ENCODE data around the gene RYR2.

RYR2 gene

GRCh38 chr1:237692255-237692654 is 650.3 kb downstream of the RYR2 start:
- DNase-seq = no peak

DNA sequence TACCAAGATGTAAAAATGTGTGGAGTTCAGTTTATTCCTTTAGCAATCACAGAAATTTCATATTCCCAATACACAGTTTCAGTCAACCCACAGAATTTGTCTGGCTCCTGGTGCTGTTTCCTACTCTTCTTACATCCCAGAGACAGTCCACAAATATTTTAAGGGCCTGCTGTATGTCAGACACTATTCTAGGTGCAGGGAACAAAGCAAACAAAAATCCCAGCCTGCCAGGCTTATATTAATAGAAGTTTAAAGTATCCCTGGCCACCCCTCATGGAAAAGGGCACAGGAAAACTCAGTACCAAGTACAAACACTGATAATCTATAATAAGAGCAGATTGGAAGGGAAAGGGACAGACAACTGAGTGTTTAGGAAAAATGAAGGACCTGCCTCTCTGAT is 653.9 kb downstream of the RYR2 start:
- DNase-seq = no peak

DNA sequence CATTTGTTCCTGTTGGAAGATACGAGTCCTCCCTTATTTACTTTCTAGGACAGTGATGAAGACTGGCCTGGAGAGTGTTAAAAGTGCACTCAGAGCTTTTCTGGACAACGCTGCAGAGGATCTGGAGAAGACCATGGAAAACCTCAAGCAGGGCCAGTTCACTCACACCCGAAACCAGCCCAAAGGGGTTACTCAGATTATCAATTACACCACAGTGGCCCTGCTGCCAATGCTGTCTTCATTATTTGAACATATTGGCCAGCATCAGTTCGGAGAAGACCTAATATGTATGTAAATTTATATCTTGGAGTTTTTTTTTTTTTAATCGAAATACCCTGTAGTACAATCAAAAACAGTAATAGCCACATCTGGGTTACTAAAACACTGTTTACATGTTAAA is 658.2 kb downstream of the RYR2 start:
- no peak for DNase-seq

GRCh38 chr1:237701534-237701933 is 659.5 kb downstream of the RYR2 start:
- no peak for DNase-seq

- DNase-seq = no peak
Measured at GRCh38 chr1:237702161-237702560, 660.2 kb downstream of the RYR2 start.

GRCh38 chr1:237705462-237705861 is 663.5 kb downstream of the RYR2 start:
- no peak for DNase-seq

GRCh38 chr1:237709355-237709754 is 667.4 kb downstream of the RYR2 start:
- no peak for DNase-seq

DNA sequence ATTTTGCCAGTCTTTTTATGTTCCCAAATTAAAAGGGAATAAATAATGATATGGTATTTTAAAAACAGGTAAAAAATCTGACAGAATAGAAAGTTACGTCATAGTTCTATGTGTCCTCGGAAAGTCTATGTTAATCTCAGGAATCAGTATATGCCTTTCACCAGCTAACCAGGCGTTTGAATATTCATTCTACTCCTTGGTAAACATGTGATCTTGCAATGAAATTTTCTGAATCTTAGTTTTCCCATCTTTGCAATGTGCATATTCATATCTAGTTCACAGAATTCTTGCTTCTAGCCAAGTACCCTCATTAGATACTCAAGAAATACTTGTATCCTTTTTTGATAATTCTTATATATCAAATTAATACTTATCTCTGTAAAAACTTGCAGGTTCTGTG is 669.3 kb downstream of the RYR2 start:
- DNase-seq = no peak

DNA sequence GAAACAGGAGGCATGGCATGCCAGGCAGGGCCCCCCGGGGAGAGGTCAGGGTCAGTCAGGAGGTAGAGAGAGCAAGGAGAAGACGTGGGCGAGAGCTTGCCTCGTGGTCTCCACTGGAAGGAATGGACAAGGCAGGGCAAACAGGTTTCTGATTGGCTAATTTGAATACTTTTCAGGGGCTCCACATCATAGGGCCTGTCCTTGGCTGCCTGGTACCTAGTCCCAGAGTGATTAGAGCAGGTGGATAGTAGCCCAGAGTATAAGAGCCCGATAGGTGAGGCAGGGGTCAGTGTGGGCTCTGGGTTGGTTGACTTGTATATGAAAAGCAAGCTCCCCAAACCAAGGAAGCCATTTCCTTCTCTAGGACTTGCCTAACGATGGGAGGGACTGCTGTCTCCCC is 670.1 kb downstream of the RYR2 start:
- no peak for DNase-seq

GRCh38 chr1:237712586-237713157 is 670.7 kb downstream of the RYR2 start:
- no peak for DNase-seq

DNA sequence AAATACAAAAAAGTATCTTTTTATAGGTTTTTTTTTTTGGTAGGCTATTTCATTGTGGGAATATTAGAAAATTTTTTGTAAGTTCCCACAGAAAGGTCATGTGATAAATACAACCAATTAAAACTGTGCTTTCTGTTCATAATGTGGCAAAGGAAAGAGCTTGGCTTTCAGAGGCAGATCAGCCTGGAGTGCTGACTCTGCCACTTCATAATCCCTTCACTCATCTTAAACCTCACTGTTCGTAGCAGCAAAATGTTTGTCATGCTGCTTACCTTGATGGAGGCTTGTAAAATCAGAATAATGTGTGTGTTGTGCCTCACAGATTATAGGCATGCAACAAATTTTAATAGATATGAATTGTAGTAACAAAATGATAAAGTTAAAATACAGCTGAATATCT is 671.9 kb downstream of the RYR2 start:
- no peak for DNase-seq

DNA sequence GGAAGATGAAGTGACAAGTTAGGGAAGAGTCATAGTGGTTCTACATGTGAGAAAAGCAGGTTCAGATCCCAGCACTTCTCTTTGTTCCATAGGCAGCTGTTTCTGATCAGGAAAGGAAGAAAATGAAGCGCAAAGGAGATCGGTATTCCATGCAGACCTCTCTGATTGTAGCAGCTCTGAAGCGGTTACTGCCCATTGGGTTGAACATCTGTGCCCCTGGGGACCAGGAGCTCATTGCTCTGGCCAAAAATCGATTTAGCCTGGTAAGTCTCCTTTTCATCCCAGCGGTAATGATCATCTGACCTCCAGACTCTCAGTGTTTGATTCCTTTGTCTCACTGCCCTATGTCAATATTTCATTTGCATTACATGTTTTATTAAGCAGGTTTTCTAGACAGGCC is 675.1 kb downstream of the RYR2 start:
- no peak for DNase-seq

- DNase-seq = no peak
Measured at GRCh38 chr1:237730826-237731350, 688.9 kb downstream of the RYR2 start.

GRCh38 chr1:237732657-237733056 is 690.7 kb downstream of the RYR2 start:
- DNase-seq = no peak

DNA sequence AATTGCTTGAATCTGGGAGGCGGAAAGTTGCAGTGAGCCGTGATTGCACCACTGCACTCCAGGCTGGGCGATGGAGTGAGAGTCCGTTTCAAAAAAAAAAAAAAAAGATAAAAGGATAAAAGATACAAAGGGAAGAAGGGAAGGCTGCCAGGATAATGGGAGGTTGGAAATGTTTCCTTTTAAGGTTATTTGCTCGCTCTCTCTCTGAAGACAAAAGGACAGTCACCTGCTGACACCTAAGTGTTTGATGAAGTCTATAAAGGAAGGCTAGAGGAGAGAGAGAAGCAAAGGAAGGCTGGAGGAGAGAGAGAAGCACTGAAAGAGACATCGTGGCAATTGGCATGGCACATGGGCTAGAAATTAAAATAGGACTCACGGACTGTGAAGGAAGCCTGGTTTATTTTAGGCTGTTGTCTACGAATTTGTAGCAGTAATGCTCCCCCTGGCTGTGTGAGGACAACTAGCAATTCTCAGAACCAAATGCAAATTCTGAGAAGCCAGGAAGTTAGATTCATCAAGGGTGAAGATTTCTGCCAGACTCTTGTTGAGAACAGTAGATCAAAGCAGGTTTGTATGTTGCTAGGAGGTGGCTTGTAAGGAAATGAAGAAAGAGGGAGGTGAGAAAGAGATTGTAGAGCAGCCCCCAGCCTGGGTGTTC is 694.5 kb downstream of the RYR2 start:
- DNase-seq = no peak

GRCh38 chr1:237737448-237737847 is 695.5 kb downstream of the RYR2 start:
- no peak for DNase-seq

- DNase-seq = no peak
Measured at GRCh38 chr1:237737938-237738610, 696.1 kb downstream of the RYR2 start.

DNA sequence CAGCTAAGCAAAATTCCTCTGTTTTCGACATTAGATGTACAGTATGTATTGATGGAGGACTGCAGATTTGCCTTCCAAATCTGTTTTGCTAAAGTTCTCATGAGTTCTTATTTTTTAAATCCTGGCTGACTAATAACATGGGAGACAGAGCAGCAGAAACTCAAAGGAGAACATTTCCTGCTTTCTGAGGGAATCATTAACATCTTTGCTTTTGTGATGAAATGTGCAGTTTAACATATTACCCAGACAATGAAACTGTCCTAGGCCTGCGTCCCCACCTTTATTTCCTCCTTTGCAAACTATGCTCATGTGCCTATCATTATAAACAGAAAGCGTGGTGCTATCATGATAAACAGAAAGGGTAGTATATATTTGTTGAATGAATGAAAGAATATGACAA is 698.9 kb downstream of the RYR2 start:
- no peak for DNase-seq

DNA sequence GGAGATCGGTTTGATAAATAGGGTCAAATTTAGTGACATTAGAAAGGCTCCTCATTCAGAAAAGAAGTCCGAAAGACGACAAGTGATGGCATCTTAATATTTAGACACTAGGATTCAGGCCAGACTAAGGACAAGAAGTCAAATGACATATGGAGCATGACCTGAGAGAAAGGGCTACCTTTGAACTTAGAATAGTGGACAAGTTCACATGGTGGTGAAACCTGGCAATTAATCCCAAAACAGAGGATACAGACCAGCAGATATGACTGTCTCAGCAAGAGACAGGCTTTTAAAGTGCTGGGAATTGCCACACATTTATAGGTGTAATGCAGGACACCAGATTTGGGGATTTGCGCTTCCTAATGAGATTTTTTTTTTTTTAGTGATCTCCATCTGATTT is 703.6 kb downstream of the RYR2 start:
- DNase-seq = no peak

DNA sequence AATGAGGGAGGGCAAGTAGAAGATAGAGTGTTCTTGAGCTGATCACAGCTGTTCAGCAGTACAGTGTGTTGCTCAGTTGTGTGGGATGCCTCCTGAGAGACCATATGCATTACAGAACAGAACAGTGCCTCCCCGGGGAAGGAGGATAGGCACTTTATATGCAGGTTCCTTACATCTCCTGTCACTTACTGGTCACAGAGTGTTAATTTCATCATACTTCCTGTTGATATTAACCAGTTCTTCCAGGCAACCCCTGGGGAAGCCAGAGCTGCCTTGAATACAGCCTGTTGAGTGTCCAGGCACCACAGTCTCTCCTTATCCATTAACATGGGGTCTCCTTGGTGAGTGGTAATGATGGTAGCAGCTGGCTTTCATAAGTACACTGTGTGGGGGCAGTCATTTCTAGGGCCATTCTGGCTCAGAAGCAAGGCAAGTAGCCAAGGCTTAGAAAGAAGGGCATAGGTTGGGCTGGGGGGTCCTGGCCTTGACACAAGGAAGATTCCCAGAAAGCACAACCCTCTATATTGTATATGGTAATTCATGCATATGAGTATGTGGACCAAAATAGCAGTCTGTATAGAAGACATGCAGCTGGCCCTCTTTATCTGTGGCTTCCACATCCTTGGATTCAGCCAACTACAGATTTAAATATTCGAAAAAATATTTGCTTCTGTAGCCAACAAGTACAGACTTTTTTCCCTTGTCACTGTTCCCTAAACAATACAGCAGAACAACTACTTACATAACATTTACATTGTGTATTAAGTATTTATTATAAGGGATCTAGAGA is 706.4 kb downstream of the RYR2 start:
- DNase-seq = no peak

GRCh38 chr1:237749122-237749521 is 707.1 kb downstream of the RYR2 start:
- DNase-seq = no peak

GRCh38 chr1:237751090-237751489 is 709.1 kb downstream of the RYR2 start:
- no peak for DNase-seq

DNA sequence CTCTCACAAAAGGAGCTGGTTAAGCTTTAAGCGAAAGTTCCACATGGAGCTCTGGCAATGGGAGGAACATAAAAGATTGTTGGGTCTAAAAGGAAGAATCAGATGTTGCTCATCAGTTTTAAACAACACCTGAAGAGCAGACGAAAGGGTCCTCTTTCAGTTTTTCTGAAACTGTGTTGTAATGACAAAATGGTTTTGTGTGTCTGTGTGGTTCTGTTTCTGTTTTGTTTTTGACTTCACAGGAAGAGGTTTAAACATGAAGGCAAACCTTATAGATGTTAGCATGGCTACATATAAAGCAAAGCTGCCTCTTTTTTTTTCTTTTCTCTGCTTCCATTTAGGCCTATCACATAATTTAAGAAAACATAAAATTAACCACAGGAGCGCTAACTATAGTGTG is 712.6 kb downstream of the RYR2 start:
- no peak for DNase-seq
